WTC11 (cell line): ENCODE measurements around the gene AATK. TPM values are rescaled to one million over a fixed set of nuclear protein-coding genes. Genes with fewer than 3 reads are reported as not detected.

Experiments
- ATAC-seq: fragments of 200-7000 bp; cut with Tn5 transposase; 2 replicates; pipeline ENCODE4 v1.10.0; 2021; ENCODE audit warnings: mild to moderate bottlenecking, moderate library complexity
- CTCF ChIA-PET: fragments of 300-600 bp; sonication (Branson Sonifier 250); formaldehyde crosslinking; loops from one replicate; lab custom pipeline; 2021; ENCODE audit warnings: antibody characterized with exemption; lab: Charles Lee
- POLR2A ChIA-PET: fragments of 350-600 bp; sonication (Branson Sonifier 250); formaldehyde crosslinking; loops from one replicate; lab custom pipeline; 2021; ENCODE audit warnings: antibody characterized with exemption; lab: Charles Lee
- DNase-seq: peaks from one replicate; pipeline ENCODE4 v3.0.0; 2021; ENCODE audit warnings: low spot score
- H3K27ac Mint-ChIP-seq: 2 replicates; pipeline ENCODE4 v1.8.0; 2021; ENCODE audit warnings: mixed read lengths
- H3K27me3 Mint-ChIP-seq: 2 replicates; pipeline ENCODE4 v1.8.0; 2021; ENCODE audit warnings: low read depth, mild to moderate bottlenecking, moderate library complexity, mixed read lengths
- H3K36me3 Mint-ChIP-seq: 2 replicates; pipeline ENCODE4 v1.8.0; 2021; ENCODE audit warnings: mixed read lengths
- H3K4me1 Mint-ChIP-seq: 2 replicates; pipeline ENCODE4 v1.8.0; 2022; ENCODE audit warnings: mixed read lengths
- H3K4me3 Mint-ChIP-seq: 2 replicates; pipeline ENCODE4 v1.8.0; 2021; ENCODE audit warnings: mild to moderate bottlenecking, moderate library complexity, mixed read lengths
- H3K9me3 Mint-ChIP-seq: 2 replicates; pipeline ENCODE4 v1.8.0; 2021; ENCODE audit warnings: mixed read lengths
- EMX1 ChIP-seq: fragments of 250-450 bp; sonication (Bioruptor Pico); IDR thresholded peaks from 2 replicates; pipeline ENCODE4 v1.8.0; 2021; ENCODE audit warnings: mild to moderate bottlenecking
- GTF2I ChIP-seq: fragments of 250-450 bp; sonication (Bioruptor Pico); conservative IDR thresholded peaks from 2 replicates; pipeline ENCODE4 v1.4.0; 2021; ENCODE audit warnings: mild to moderate bottlenecking
- JUN ChIP-seq: sonication (generic); formaldehyde crosslinking; IDR thresholded peaks from 2 replicates; pipeline ENCODE4 v1.8.0; 2023; ENCODE audit warnings: mild to moderate bottlenecking, missing genetic modification reagents
- NFYB ChIP-seq: sonication (generic); formaldehyde crosslinking; conservative IDR thresholded peaks from 2 replicates; pipeline ENCODE4 v1.8.0; 2022; ENCODE audit warnings: low read depth, missing genetic modification reagents
- SOX15 ChIP-seq: fragments of 250-450 bp; sonication (Bioruptor Pico); IDR thresholded peaks from 2 replicates; pipeline ENCODE4 v1.9.0; 2021; ENCODE audit warnings: mild to moderate bottlenecking
- ZNF317 ChIP-seq: sonication (generic); formaldehyde crosslinking; IDR thresholded peaks from 2 replicates; pipeline ENCODE4 v1.8.1; 2023; ENCODE audit warnings: low read depth, mild to moderate bottlenecking, moderate library complexity, missing genetic modification reagents, borderline replicate concordance
- ZNF416 ChIP-seq: fragments of 250-450 bp; sonication (Bioruptor Pico); IDR thresholded peaks from 2 replicates; pipeline ENCODE4 v1.9.0; 2021; ENCODE audit warnings: mild to moderate bottlenecking, inconsistent platforms
- total RNA-seq: library from RNA; stranded (reverse); gene quantifications from 3 replicates; pipeline ENCODE4 v1.2.3, GENCODE V29; 2021
- TF ChIP-seq, protein P1 (sequence below): fragments of 250-450 bp; sonication (Bioruptor Pico); IDR thresholded peaks from 2 replicates; pipeline ENCODE4 v1.9.0; 2021; ENCODE audit warnings: moderate library complexity, mild to moderate bottlenecking, inconsistent platforms, borderline replicate concordance
- TF ChIP-seq, protein P2 (sequence below): sonication (generic); formaldehyde crosslinking; IDR thresholded peaks from 2 replicates; pipeline ENCODE4 v1.8.1; 2023; ENCODE audit warnings: mild to moderate bottlenecking, missing genetic modification reagents
- TF ChIP-seq, protein P3 (sequence below): sonication (generic); formaldehyde crosslinking; conservative IDR thresholded peaks from 2 replicates; pipeline ENCODE4 v1.8.1; 2022; ENCODE audit warnings: mild to moderate bottlenecking, missing genetic modification reagents
- TF ChIP-seq, protein P4 (sequence below): sonication (generic); formaldehyde crosslinking; IDR thresholded peaks from 2 replicates; pipeline ENCODE4 v1.8.0; 2022; ENCODE audit warnings: mild to moderate bottlenecking, missing genetic modification reagents
- TF ChIP-seq, protein P5 (sequence below): sonication (generic); formaldehyde crosslinking; IDR thresholded peaks from 2 replicates; pipeline ENCODE4 v1.8.1; 2023; ENCODE audit warnings: mild to moderate bottlenecking, missing genetic modification reagents, moderate library complexity
- TF ChIP-seq, protein P6 (sequence below): fragments of 250-450 bp; sonication (Bioruptor Pico); IDR thresholded peaks from 2 replicates; pipeline ENCODE4 v1.9.0; 2021; ENCODE audit warnings: mild to moderate bottlenecking
- TF ChIP-seq, protein P7 (sequence below): sonication (generic); formaldehyde crosslinking; IDR thresholded peaks from 2 replicates; pipeline ENCODE4 v1.8.1; 2022; ENCODE audit warnings: mild to moderate bottlenecking, missing genetic modification reagents, moderate library complexity, borderline replicate concordance

The AATK gene
- total RNA-seq, 1 experiment from 2014 or later, result 2.9 TPM

DNA sequence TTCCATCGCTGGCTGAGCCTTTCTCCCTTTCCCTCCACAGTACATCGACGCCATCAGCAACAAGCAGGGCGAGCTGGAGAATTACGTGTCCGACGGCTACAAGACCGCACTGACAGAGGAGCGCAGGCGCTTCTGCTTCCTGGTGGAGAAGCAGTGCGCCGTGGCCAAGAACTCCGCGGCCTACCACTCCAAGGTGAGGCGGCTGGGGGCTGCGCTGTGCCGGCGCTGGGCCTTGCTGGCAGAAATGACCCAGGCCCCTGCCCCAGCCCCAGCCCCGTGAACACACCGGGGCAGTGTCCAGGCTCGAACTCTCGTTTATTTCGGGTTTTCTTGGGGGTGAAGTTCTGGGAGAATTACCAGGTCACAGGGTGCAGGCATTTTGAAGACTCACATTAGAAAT lies 66.1 kb downstream of the AATK start:
- Mint-ChIP-seq H3K4me3 (no peak overlapping the region), H3K27me3 (no peaks in the 10 kb centered on the region), H3K36me3 (no peaks in the 10 kb centered on the region), H3K4me1 (peaks cover 9% of the 10 kb centered on the region), H3K9me3 (no peaks in the 10 kb centered on the region), H3K27ac (no peak overlapping the region)
- CTCF ChIA-PET, result interaction anchor here (1.8 to 4.5 kb wide), 2 partner anchors 20 to 77 kb away, joined by 4 to 32 read pairs; no protein-coding TSS in a partner anchor
- POLR2A ChIA-PET, result no interaction called here
- no peak for ATAC-seq
- TF ChIP-seq JUN (no peak), ZNF416 (CRISPR knock-in tag) (no peak), SOX15 (CRISPR knock-in tag) (no peak), GTF2I (CRISPR knock-in tag) (no peak)
- no peak for DNase-seq

DNA sequence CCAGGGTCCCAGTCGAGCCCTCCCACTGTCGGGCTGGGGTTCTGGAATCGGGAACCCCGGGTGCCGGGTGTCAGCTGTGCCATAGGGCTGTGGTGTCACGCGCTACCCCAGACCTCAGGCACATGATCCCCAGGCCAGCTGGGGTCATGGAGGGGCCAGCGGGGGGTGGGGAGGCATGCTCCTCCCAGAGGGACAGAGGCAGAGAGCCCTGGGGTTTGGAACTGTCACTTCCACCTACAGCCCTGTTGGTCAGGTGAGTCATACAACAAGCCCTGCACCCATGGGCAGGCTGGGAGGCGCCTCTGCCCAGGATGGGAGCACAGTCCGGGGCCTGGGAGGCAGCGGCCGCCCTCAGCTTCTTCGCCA lies 68.1 kb downstream of the AATK start:
- H3K27ac Mint-ChIP-seq, result no peak overlapping the region
- POLR2A ChIA-PET, result interaction anchor here (0.6 kb wide), 1 partner anchor 311 kb away, joined by 3 read pairs; no protein-coding TSS in a partner anchor

More for the DNA sequence above, 68.1 kb downstream of the AATK start:
- peaks cover 18% of the 10 kb centered on the region for H3K4me1 Mint-ChIP-seq
- no peaks in the 10 kb centered on the region for H3K27me3 Mint-ChIP-seq
- H3K4me3 Mint-ChIP-seq, result no peak overlapping the region
- no peaks in the 10 kb centered on the region for H3K9me3 Mint-ChIP-seq
- CTCF ChIA-PET, result interaction anchor here (0.6 to 4.5 kb wide), 25 partner anchors 8 to 822 kb away, joined by 3 to 32 read pairs (median 5); partner anchors contain the start of gene BAIAP2
- TF ChIP-seq, protein P1, sequence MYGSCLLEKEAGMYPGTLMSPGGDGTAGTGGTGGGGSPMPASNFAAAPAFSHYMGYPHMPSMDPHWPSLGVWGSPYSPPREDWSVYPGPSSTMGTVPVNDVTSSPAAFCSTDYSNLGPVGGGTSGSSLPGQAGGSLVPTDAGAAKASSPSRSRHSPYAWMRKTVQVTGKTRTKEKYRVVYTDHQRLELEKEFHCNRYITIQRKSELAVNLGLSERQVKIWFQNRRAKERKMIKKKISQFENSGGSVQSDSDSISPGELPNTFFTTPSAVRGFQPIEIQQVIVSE (CRISPR knock-in tag), result no peak
- TF ChIP-seq, protein P2, sequence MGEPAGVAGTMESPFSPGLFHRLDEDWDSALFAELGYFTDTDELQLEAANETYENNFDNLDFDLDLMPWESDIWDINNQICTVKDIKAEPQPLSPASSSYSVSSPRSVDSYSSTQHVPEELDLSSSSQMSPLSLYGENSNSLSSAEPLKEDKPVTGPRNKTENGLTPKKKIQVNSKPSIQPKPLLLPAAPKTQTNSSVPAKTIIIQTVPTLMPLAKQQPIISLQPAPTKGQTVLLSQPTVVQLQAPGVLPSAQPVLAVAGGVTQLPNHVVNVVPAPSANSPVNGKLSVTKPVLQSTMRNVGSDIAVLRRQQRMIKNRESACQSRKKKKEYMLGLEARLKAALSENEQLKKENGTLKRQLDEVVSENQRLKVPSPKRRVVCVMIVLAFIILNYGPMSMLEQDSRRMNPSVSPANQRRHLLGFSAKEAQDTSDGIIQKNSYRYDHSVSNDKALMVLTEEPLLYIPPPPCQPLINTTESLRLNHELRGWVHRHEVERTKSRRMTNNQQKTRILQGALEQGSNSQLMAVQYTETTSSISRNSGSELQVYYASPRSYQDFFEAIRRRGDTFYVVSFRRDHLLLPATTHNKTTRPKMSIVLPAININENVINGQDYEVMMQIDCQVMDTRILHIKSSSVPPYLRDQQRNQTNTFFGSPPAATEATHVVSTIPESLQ (CRISPR knock-in tag), result no peak
- TF ChIP-seq, protein P3, sequence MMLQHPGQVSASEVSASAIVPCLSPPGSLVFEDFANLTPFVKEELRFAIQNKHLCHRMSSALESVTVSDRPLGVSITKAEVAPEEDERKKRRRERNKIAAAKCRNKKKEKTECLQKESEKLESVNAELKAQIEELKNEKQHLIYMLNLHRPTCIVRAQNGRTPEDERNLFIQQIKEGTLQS (CRISPR knock-in tag), result no peak
- TF ChIP-seq, protein P4, sequence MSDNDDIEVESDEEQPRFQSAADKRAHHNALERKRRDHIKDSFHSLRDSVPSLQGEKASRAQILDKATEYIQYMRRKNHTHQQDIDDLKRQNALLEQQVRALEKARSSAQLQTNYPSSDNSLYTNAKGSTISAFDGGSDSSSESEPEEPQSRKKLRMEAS (CRISPR knock-in tag), result no peak
- TF ChIP-seq NFYB (CRISPR knock-in tag) (no peak), ZNF317 (CRISPR knock-in tag) (no peak), EMX1 (CRISPR knock-in tag) (no peak)
- TF ChIP-seq, protein P5, sequence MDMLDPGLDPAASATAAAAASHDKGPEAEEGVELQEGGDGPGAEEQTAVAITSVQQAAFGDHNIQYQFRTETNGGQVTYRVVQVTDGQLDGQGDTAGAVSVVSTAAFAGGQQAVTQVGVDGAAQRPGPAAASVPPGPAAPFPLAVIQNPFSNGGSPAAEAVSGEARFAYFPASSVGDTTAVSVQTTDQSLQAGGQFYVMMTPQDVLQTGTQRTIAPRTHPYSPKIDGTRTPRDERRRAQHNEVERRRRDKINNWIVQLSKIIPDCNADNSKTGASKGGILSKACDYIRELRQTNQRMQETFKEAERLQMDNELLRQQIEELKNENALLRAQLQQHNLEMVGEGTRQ (CRISPR knock-in tag), result no peak
- TF ChIP-seq, protein P6, sequence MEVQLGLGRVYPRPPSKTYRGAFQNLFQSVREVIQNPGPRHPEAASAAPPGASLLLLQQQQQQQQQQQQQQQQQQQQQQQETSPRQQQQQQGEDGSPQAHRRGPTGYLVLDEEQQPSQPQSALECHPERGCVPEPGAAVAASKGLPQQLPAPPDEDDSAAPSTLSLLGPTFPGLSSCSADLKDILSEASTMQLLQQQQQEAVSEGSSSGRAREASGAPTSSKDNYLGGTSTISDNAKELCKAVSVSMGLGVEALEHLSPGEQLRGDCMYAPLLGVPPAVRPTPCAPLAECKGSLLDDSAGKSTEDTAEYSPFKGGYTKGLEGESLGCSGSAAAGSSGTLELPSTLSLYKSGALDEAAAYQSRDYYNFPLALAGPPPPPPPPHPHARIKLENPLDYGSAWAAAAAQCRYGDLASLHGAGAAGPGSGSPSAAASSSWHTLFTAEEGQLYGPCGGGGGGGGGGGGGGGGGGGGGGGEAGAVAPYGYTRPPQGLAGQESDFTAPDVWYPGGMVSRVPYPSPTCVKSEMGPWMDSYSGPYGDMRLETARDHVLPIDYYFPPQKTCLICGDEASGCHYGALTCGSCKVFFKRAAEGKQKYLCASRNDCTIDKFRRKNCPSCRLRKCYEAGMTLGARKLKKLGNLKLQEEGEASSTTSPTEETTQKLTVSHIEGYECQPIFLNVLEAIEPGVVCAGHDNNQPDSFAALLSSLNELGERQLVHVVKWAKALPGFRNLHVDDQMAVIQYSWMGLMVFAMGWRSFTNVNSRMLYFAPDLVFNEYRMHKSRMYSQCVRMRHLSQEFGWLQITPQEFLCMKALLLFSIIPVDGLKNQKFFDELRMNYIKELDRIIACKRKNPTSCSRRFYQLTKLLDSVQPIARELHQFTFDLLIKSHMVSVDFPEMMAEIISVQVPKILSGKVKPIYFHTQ (CRISPR knock-in tag), result no peak
- TF ChIP-seq, protein P7, sequence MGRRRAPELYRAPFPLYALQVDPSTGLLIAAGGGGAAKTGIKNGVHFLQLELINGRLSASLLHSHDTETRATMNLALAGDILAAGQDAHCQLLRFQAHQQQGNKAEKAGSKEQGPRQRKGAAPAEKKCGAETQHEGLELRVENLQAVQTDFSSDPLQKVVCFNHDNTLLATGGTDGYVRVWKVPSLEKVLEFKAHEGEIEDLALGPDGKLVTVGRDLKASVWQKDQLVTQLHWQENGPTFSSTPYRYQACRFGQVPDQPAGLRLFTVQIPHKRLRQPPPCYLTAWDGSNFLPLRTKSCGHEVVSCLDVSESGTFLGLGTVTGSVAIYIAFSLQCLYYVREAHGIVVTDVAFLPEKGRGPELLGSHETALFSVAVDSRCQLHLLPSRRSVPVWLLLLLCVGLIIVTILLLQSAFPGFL (CRISPR knock-in tag), result no peak
- ATAC-seq (no peak), DNase-seq (no peak)
- H3K36me3 Mint-ChIP-seq, result no peaks in the 10 kb centered on the region
